T-helper 22 cell (primary cell): ENCODE data around the gene CDC42EP3.

Experiments used
- DNase-seq: peaks from one replicate; pipeline ENCODE4 v3.0.0-alpha.2; 2020; ENCODE audit warnings: low read depth

The CDC42EP3 gene

DNA sequence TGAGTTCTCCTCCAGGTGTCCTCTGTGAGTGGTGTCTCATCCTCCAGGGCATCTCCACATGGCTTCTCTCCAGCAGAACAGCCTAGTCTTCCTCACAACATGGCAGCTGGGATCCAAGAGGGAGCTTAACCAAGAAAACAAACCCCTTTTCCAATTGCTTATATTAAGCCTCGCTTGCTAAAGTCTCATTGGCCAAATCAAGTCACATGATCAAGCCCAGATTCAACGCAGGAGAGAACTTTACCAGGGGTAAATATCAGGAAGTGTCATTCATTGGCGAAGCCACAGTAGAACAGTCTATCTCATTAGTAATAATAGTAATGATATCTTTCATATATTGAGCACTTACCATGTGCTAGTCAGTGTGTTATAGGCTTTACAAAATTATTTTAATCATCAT is 53.1 kb downstream of the CDC42EP3 start:
- DNase-seq = no peak

DNA sequence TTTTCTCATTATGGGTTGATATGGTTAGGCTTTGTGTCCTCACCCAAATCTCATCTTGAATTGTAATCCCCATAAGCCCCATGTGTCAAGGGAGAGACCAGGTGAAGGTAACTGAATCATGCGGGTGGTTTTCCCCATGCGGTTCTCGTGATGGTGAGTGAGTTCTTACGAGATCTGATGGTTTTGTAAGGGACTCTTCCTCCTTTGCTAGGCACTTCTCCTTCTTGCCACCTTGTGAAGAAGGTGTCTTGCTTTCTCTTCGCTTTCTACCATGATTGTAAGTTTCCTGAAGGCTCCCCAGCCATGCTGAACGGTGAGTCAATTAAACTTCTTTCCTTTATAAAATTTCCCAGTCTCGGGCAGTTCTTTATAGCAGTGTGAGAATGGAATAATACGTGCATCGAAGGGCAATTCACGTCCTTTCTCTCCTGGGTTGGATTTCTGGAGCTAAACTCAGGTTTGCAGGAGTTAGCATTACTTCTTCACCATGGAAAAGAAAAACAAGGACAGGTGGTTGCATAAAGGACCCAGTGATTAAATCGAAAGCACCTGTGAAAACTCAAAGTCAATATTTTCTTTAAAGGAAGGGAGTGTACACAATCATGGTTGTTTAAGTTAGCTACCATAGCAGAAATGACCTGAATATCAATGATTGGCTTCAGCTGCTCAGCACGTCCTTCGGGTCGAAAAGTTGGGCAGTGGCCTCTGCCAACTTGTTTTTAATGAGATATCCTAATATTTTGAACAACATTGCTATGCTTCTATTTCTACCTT is 54.1 kb downstream of the CDC42EP3 start:
- DNase-seq = no peak

DNA sequence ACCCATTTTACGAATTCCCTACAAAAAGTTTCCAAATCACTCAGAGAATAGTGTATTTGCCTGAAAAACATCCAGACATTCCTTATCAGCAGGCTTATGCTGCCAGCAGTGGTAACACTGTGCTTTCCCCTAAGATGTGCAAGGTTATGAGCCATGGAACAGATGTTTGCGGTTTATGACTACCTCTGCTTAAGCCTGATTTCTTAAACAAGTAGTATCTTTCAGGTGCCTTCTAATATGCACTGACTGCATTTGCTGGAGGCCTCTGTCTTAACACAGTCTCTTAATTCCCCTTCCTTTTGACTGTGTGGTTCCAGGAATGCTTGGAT is 54.8 kb downstream of the CDC42EP3 start:
- no peak for DNase-seq

DNA sequence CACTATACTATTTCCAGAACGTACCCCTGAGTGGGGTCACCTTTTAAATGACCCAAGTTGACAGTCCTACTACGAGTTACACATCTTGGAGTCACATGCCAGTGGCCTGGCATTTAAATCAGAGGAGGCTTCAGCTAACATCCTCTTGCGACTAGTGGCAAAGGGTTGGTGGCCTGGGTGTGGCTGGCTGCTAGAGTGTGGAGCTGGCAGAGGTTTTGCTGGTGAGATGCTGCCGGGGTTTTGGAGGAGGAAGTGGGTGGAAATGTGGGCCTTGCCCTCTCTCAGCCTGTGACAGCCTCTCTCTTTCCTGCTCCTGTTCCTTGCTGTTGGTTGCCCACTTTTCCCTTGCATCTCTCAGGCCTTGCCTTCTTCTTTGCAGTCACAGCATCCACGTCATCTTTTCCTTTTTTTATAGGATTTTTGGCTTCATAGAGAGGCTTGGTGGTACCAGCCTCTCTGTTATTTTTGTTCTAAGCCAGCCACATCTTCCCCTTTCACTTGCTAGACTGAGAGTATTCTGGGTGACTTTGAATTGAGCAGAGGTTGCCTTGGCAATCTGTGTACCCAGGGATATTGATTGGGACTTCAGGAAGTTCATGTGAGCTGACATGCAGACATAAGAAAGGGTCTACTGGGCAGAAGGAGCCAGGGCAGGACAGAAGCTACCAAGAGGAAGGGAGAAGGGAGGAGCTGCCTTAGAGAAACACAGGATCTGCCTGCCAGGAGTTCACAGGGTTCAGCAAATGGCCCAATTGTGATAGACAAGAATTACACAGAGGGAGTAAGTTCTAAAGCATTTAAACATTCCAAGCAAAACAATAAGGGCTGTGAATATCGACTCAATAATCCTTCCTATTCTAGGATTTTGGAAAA is 55.4 kb downstream of the CDC42EP3 start:
- peak; percentile 46 for DNase-seq

DNA sequence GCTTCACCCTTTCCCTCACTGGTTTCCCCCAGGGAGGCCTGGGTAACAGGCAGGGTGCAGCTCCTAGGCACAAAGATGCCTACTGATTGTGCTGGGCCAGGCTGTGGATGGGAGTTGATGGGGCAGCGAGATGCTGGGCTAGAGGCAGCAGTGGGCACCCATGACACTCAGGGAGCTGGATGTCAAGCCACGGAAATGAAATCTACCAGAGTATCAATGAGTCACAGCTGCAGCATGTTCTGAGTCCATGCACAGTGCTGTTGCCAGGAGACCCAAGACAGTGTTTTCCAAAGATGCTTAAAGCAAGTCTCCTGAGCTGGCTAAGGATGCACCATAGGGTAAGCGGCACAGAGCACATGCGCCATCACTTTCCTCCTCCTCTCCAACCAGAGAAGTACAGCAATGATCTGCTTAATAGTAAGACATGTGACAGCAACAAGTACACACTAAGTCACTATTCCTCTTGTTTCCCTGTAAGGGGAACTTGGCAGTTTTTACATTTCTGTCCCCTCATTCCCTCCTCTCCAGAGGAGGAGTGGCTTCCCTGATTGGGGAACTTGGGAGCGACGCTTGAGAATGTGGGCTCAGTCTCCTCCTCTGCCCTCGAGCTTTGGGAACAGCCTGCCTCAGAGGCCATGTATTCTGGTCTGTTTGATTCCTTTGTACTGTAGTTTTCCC is 57.2 kb downstream of the CDC42EP3 start:
- no peak for DNase-seq

DNA sequence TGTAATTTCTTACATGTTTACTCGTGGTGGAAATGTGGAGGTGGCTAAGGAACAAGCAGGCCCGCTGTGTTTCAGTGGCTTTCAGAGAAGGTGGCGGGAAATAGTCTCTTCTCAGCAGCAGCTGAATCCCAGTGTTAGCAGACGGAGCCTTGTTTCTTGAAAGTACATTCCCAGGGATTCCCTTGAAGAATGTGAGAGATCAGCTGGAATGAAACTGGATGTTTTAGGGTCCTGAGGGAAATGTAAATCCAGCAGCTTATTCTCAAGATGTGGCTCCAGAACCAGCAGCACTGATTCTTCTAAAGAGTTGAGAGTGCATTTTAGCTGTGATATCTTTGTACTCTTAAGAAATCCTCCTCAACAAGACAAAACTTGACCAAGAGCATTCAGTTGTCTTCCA is 59.1 kb downstream of the CDC42EP3 start:
- no peak for DNase-seq

DNA sequence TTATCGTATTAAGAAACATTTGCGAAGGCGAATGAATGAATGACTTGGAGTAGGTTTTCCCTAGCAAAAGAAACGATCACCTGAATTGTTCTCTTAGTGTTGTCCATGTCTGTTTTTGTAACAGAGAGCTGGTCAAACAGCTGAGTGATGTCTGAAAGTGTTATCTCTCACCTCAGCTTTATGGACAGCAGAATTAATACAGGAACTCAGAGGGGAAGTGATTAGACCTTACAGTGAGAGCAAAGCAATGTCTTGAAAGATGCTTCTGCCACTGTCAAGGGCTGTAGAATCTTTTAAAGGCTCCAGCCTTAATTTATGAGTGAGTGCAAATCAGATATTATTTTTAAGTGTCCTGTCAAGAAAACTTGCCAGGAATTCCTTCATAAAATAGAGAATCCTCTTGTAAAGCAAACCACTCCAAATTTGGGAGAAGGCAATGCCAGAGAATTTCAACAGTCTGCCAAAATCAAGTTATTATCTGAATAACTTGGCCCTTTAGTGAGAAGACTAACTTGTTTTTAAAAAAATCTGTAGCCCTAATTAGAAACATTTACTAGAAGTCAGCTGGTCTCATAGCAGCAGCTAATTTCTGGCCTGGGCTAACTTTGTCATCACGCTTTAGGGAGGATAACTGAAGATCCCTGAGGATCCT is 60.7 kb downstream of the CDC42EP3 start:
- no peak for DNase-seq

DNA sequence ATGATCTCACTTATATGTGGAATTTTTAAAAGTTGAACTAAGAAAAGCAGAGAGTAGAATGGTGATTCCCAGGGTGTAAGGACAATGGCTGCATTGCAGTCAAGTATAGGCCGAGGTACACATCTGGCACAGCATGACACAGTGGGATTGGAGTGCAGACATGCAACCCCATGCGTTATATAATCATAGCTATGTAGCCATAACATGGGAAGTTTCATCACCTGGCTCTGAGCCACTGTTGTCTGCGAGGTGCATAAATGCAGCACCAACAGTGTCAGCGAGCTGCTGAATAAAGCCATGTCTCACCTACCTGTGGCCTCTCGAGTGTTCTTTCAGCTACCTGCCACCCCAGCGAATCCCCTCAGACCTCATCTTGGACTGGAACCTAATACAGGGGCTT is 61.7 kb downstream of the CDC42EP3 start:
- no peak for DNase-seq

DNA sequence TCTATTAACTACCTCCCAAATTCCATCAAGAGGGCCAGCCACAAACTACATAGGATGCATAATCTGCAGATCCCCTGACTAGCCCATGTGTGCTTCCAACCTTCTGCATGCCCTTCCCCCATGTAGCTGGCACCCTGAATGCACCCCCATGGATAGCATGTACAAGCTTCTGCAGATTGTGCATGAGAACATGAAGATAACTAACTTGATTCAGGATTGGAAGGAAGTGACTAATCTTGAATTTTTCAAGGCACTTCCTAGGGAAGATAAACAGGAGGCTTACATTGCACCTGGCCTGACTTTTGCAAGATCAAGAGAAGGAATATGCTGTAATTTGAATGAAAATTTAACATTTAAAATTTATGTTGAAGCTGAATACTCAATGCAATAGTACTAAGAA is 66.7 kb downstream of the CDC42EP3 start:
- DNase-seq = no peak

DNA sequence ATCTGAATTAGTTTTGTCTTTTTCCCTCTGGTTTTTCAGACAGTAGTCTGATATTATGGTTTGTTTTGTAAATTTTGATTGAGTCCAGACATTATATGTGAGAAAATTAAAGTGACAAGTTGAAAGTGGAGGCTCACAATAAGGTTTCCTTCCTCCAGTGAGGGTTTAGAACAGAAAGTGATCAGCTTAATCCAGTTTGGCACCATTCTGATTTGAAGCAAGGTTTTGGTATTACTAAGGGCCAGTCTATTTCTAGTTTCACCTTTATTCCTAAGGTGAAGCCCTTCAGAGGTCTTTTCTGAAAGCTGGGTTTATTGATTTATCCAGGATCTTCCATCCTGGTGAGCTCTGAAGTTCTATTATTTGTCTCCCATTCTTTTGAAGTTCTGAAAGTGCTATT is 68.7 kb downstream of the CDC42EP3 start:
- DNase-seq = no peak

DNA sequence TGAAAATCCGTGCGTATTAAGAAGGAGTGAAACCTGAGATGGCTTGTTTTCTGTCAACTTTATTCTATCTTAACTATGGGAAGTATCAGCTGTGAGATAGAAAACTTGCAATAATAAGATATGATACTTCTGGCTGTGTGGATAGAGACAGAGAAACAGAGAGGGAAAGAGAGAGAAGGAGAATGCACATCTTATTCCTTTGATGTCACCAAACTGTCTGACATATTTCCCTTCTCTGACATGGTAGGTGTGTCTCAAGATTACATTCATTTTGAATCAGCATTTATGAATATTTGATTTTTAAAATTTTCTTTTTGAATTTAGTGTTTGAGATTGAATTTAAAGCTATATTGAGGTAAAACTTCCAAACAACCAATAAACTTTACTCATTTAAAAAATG is 69.4 kb downstream of the CDC42EP3 start:
- DNase-seq = no peak

DNA sequence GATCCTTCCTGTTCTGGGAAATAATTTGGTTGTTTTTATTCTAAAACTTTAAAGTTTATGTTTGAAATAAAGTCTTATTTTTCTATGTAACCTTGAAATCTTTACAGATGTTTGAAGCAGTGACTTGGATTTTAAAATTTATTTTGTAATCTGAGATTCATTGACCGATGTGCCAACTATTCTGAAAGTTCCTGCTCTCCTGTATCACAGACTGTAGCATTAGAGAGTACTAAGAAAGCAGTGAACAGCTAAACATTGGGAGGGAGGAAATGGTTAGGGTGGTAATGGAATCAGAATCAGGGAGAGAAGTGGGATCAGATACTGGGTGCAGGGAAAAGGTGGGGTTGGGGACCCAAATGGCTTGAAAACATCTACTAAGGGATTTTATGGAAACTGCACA is 69.9 kb downstream of the CDC42EP3 start:
- no peak for DNase-seq

DNA sequence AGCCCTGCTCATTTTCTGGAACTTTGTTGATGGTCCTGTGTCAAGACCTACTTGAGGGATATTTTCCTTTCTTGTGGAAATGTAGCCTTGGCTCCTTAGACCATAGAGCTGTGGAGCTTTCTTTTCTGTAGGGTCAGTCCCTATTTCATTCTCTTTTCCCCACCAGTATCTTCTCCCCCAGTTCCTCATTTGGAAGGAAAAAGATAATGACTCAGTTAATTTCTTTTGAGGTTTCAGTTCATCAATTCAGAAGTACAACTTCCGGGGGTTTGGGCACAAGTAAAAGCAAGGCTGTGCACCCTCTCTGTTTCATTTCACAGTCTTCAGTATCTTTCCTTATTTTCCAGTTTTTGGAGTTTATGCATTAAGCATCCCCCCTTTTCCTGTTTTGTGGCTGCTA is 70.7 kb downstream of the CDC42EP3 start:
- DNase-seq = no peak

DNA sequence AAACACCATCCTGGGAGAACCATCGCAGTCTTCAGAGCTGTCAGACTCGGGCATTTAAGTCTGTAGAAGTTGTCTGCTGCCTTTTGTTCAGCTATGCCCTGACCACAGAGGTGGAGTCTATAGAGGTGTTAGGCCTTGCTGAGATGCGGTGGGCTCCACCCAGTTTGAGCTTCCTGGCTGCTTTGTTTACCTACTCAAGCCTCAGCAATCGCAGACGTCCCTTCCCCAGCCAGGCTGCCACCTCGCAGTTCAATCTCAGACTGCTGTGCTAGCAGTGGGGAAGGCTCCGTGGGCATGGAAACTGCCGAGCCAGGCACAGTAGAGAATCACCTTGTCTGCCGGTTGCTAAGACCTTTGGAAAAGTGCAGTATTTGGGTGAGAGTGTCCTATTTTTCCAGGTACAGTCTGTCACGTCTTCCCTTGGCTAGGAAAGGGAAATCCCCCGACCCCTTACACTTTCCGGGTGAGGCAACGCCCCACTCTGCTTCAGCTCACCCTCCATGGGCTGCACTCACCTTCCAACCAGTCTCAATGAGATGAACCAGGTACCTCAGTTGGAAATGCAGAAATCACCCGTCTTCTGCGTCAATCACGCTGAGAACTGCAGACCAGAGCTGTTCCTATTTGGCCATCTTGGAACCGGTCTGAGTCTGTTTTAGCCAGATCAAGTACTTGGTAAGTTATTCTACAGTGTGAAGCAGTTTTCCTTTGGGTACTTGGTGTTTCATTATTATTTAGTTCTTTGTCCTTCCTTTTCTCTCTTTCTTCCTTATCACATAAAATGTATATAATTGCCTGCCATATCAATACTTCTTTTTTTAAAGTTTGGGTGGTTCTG is 71.5 kb downstream of the CDC42EP3 start:
- DNase-seq = peak; percentile 69

DNA sequence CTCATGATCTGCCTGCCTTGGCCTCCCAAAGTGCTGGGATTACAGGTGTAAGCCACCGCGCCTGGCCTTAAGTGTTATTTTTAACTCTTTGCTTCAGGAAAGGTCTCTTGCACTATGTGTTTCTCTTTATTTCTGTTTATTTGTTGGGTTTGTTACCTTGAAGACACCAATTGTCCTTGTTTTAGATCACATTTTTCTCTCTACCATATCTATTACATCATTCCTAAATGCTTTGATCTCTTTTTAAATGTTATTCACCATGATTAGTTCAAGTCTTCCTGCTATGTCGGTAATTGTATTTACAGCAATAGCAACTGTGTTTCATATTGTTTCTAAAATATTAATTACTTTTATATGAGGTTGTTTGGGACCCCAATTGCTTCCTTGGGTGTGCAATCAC is 77.7 kb downstream of the CDC42EP3 start:
- no peak for DNase-seq

DNA sequence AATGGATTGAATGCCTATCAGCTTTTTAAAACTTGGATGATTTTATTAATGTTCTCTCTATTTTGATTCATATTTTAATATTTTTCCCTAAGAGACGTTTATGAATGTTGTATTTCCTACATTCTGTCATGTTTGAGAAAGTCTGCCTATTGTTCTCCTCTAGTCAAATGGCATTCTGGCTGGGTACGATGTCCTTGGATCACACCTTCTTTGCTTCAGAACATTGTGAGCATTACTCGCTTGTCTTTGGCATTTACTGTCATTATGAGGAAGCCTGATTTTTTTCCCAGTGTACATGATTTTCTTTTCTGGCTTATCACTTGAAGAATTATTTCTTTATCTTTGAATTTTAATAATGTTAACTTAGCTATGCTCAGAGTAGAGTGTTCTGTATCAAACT is 78.4 kb downstream of the CDC42EP3 start:
- no peak for DNase-seq
